NT2/D1 (cell line): Measurements from ENCODE around the gene BCDIN3D.

Source experiments
- SUZ12 ChIP-seq: IDR thresholded peaks from 2 replicates; pipeline ENCODE4 v1.6.1; 2011; ENCODE audit not compliant: insufficient read length, insufficient read depth; ENCODE audit errors: extremely low read depth
- YY1 ChIP-seq: IDR thresholded peaks from 2 replicates; pipeline ENCODE4 v1.6.1; 2011; ENCODE audit not compliant: insufficient read length, insufficient read depth
- ZNF274 ChIP-seq: IDR thresholded peaks from 2 replicates; pipeline ENCODE4 v1.6.1; 2011; ENCODE audit warnings: mild to moderate bottlenecking, low read depth, low read length

GRCh38 chr12:49838973-49839633 lies 3.8 kb downstream of the BCDIN3D start:
- no peak for TF ChIP-seq SUZ12
- TF ChIP-seq ZNF274 = no peak
- TF ChIP-seq YY1 = no peak
